HCT116 (cell line): ENCODE results near the gene NSUN3.

Source experiments
- CTCF ChIP-seq, 3 experiments: fragments of 200-600 bp in 1 of 3; sonication (generic) in 1 of 3; IDR thresholded peaks in 2 of 3; conservative IDR thresholded peaks in 1 of 3; 2 replicates each; pipeline ENCODE4 v1.5.1; 2012 to 2017; ENCODE audit warnings: low read depth in 2 of 3, low read length in 2 of 3, antibody characterized with exemption in 1 of 3, borderline replicate concordance in 1 of 3, control low read depth in 1 of 3, mild to moderate bottlenecking in 1 of 3, mixed read lengths in 1 of 3, mixed run types in 1 of 3, moderate library complexity in 1 of 3; ENCODE audit not compliant: insufficient read depth in 1 of 3
- EGR1 ChIP-seq: IDR thresholded peaks from 2 replicates; pipeline ENCODE4 v1.6.1; 2012; ENCODE audit warnings: low read depth
- EZH2 ChIP-seq: fragments of 200-600 bp; sonication (generic); IDR thresholded peaks from 2 replicates; pipeline ENCODE4 v1.6.1; 2017; ENCODE audit warnings: antibody characterized with exemption, mixed run types
- EZH2phosphoT487 ChIP-seq: fragments of 200-600 bp; IDR thresholded peaks from 2 replicates; pipeline ENCODE4 v1.6.1; 2018; ENCODE audit warnings: antibody characterized with exemption, borderline replicate concordance
- JUND ChIP-seq: IDR thresholded peaks from 2 replicates; pipeline ENCODE4 v1.6.1; 2012
- MAX ChIP-seq: IDR thresholded peaks from 2 replicates; pipeline ENCODE4 v1.6.1; 2012
- POLR2AphosphoS5 ChIP-seq: IDR thresholded peaks from 2 replicates; pipeline ENCODE4 v1.6.1; 2011; ENCODE audit warnings: mild to moderate bottlenecking, low read depth, low read length, moderate library complexity
- SP1 ChIP-seq: IDR thresholded peaks from 2 replicates; pipeline ENCODE4 v1.6.1; 2012; ENCODE audit warnings: low read depth

- TF ChIP-seq CTCF (IDR thresholded peaks at IDR 0.05 in 2 of 3, conservative IDR thresholded peaks at IDR 0.05 in 1 of 3; ENCODE audit: borderline replicate concordance in 1 of 3, insufficient read depth in 1 of 3, low read depth in 2 of 3, low read length in 2 of 3) (no peak), POLR2AphosphoS5 (no peak), EZH2 (no peak), MAX (no peak), JUND (no peak), EZH2phosphoT487 (no peak), SP1 (no peak), EGR1 (no peak)
Observed at GRCh38 chr3:94167346-94167745, 104.5 kb downstream of the NSUN3 start.
